Stimulated activated CD4-positive, alpha-beta T cell treated with anti-CD3 and anti-CD28 coated beads, TNF-alpha, amount 100 ng/mL, for 48 hours (primary cell): ENCODE results near the gene THUMPD1.
A peak's percentile ranks its signal among the peaks of the same experiment; 100 is the strongest.
"Not testable (repeated sequence)": the region's sequence is repeated elsewhere in the genome, so short reads cannot be mapped to it uniquely, and the experiment has no call there.

ENCODE experiments used
- DNase-seq, 3 donors: peaks; one replicate each; pipeline ENCODE4 v3.0.0-alpha.2; 2020; ENCODE audit warnings: low read depth in 3 of 3

THUMPD1 gene

GRCh38 chr16:20741554-20742285, at the start of gene THUMPD1:
TSS of gene THUMPD1 (minus strand) at chr16:20741818. CDS start at chr16:20741739, 79 bp downstream.
- DNase-seq: peak; percentile 96 to 99 (median 96)

DNA sequence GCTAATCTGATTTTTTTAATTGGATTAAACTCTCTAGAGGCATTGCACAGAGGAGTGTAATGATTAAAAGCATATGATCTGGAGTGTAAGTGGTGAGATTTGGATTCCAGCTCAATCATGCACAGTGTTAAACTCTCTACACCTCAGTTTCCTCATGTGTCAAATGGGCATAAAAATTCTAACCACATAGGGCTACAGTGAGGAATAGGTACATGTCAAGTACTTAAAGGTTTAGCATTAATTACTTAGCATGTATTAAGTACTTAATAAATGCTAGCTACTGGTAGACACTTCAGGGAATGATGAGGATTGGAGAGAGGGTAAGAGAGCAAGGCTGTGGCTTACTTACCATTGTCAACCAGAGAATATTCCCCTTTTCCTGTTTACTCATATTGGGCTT, 47.5 kb upstream of the THUMPD1 start:
- DNase-seq: no peak

- DNase-seq: no peak
Measured at GRCh38 chr16:20784204-20784603, 42.6 kb upstream of the THUMPD1 start.

- DNase-seq: no peak
Measured at GRCh38 chr16:20782470-20782869, 40.9 kb upstream of the THUMPD1 start.

- DNase-seq: no peak
Measured at GRCh38 chr16:20781697-20782096, 40.1 kb upstream of the THUMPD1 start.

- DNase-seq: peak; percentile 36 to 54 (median 47)
Measured at GRCh38 chr16:20774703-20775362, 33.2 kb upstream of the THUMPD1 start.

DNA sequence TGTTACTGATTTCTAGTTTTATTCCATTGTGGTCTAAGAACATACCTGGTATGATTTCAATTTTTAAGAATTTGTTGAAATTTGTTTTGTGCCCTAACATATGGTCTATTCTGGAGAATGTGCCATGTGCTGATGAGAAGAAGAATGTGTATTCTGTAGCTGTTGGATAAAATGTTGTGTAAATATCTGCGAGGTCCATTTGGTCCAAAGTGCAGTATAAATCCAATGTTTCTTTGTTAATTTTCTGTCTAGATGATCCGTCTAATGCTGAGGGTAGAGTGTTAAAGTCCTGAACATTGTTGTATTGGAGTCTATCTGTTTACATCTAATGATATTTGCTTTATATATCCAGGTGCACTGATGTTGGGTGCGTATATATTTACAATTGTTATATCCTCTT, 32.1 kb upstream of the THUMPD1 start:
- DNase-seq: no peak

GRCh38 chr16:20768818-20769217, 27.2 kb upstream of the THUMPD1 start:
- DNase-seq: no peak

DNA sequence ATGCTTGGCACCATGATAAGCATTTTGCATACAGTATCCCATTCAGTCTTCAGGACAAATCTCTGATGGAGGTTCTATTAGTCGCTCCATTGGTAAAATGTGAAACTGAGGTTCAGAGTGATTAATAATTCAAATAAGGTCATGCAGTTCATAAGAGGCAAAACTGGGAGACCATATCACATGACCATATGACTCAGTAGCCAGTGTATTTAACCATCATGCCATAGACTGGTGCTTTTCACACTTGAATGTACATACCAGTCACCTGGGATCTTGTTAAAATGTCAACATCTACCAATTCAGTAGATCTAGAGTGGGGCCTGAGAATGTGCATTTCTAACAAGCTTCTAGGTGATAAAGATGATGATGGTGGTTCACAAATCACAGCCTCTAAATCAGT, 26.5 kb upstream of the THUMPD1 start:
- DNase-seq: no peak

- no peak for DNase-seq
Measured at GRCh38 chr16:20767577-20767976, 26.0 kb upstream of the THUMPD1 start.

GRCh38 chr16:20766294-20766693, 24.7 kb upstream of the THUMPD1 start:
- DNase-seq: no peak

DNA sequence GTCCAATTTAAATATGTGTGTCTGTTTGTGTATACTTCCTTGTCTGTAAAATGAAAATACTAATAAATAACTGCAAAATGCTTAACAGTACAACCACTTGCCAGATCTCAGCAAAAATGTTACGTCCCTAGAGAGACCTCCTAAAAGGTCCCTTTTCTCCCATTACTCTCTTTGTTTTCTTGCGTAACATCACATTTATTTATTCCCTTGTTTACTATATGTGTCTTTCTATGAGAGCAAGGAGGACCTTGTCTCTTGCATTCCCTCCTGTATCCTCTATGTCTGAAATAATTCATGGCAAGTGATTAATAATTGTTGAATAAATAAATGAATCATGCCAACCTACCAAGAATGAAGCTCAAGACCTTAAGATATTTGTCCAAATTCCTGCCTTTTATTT, 24.1 kb upstream of the THUMPD1 start:
- no peak for DNase-seq

DNA sequence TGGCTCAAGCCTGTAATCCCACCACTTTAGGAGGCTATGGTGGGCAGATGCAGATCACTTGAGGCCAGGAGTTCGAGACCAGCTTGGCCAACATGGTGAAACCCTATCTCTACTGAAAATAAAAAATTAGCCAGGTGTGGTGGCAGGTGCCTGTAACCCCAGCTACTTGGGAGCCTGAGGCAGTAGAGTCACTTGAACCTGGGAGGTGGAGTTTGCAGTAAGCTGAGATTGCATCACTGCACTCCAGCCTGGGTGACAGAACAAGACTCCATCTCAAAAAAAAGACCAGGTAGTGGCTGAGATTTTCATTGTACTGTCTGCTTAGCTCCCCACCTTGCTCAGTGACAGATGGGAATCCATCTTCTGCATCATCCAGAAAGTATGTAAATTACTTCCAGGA, 22.8 kb upstream of the THUMPD1 start:
- not testable (repeated sequence) for DNase-seq

- DNase-seq: peak; percentile 23 to 47 (median 41)
Measured at GRCh38 chr16:20763461-20764232, 22.0 kb upstream of the THUMPD1 start, which contains the start of gene ACSM3. TSS of gene ACSM3 (plus strand) at chr16:20764014. CDS start at chr16:20770035, 6,021 bp downstream.

GRCh38 chr16:20762404-20763123, 20.9 kb upstream of the THUMPD1 start:
- DNase-seq: no peak

GRCh38 chr16:20761175-20761574, 19.6 kb upstream of the THUMPD1 start:
- no peak for DNase-seq

- no peak for DNase-seq
Measured at GRCh38 chr16:20760346-20760745, 18.7 kb upstream of the THUMPD1 start.

- DNase-seq: not testable (repeated sequence)
Measured at GRCh38 chr16:20755799-20756198, 14.2 kb upstream of the THUMPD1 start.

DNA sequence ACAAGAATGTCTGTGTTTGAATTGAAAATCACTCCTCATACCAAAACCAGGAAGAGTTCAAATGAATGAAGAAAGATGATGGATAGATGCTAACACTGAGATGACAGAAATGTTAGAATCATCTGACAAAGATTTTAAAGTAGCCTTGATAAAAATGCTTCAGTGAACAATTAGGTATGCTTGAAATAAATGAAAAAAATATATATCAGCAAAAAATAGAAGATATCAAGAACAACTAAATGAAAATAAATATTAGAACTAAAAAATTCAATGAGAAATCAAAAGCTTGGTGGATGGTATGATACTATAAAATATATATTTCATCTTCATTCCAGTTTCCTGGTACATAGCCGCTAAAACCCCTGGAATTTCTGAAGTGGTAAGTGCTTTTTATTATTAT, 13.6 kb upstream of the THUMPD1 start:
- no peak for DNase-seq

- no peak for DNase-seq
Measured at GRCh38 chr16:20753727-20754126, 12.1 kb upstream of the THUMPD1 start.

DNA sequence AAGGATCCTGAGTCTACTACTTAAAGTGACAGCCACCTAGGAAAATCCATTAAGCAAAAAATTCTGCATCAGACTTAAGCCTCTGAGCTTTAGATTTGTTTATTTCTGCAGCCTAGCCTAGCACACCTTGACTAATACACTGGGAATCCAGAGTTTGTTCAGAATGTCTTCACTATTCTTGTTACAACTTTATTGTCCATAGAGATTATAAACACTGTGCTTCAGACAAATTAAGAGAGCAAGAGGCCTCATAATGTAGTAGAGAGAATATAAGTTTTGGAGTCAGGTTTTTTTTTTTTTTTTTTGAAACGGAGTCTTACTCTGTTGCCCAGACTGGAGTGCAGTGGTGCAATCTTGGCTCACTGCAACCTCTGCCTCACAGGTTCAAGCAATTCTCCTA, 8.9 kb upstream of the THUMPD1 start:
- DNase-seq: no peak

- no peak for DNase-seq
Measured at GRCh38 chr16:20749474-20749873, 7.9 kb upstream of the THUMPD1 start.
